ENCODE results near the gene TDRD15.
"Not testable (repeated sequence)": the region's sequence is repeated elsewhere in the genome, so short reads cannot be mapped to it uniquely, and the experiment has no call there.

The TDRD15 gene

DNA sequence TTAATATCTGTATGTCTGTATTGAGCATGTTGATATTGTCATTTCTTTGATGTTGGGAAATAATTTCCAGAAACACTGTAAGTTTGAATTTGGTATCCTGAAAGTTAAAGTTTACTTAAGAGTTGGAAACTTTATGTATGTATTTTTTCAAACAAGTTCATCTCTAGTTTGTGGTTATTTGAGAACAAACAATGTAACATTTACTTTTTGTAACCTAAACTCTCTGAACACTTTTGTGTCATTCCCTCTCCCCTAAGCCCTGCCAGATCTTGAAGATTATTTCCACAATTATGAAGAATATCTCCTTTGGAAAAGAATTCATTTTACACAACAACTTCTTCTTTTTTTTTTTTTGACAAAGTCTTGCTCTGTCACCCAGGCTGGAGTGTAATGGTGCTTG is 24.9 kb downstream of the TDRD15 start:
- no peak for DNase-seq

DNA sequence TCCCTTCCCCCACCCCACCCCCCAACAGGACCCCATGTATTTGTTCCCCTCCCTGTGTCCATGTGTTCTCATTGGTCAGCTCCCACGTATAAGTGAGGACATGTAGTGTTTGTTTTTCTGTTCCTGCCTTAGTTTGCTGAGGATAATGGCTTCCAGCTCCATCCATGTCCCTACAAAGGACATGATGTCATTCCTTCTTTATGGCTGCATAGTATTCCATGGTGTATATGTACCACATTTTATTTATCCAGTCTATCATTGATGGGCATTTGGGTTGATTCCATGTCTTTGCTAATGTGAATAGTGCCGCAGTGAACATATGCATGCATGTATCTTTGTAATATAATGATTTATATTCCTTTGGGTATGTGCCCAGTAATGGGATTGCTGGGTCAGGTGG is 27.5 kb downstream of the TDRD15 start:
- DNase-seq = not testable (repeated sequence)

DNA sequence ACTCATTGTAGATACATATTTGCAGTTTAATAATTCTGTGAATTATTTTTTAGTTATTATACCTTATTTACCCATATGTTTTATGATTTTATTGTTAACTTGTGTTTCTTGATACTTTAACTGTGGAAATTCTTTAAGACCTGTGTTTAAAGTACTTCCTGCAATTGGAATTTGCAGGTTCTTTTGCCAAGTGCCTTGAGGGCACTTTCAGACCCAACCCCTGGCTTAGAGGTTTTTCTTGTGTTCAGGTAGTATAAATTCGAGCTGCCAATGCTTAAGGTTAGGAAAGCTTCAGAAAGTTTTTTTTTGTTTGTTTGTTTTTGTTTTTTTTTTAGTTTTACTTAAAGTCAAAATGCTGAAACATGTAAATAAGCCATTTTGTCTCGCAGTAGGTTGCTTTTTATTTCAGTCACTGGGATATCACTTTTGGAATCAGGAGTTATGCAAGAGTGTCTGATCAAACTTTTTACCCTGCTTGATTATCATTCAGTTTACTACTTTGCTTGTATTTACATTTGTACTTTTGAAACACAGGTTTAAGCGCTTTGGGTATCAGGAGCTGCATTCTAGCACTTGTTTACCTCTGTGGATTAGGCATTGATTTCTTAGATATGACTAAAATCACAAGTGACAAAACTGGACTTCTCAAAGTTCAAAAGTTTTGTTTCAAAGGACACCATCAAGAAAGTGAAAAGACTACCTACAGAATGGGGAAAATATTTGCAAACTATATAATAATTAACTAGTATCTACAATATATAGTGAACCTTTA is 31.8 kb downstream of the TDRD15 start:
- no peak for DNase-seq

DNA sequence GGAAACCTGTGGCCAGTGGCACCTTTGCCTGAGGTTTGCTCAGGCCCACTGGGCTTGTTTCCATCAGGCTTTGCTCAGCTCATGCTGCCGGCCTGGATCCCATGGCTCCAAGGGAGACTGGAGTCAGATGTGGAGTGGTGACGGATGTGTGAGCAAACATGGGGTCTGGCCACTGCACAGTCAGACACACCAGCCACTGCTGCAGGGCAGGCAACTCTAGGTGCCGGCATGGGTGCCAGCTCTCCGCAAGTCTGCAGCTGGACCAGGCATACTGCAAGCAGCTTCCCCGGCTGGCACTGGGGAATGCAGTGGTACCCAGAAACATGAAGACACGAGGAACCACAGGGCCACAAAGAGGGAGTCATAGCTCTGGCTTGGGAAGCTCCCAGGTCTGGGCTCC is 37.4 kb downstream of the TDRD15 start:
- DNase-seq = no peak

DNA sequence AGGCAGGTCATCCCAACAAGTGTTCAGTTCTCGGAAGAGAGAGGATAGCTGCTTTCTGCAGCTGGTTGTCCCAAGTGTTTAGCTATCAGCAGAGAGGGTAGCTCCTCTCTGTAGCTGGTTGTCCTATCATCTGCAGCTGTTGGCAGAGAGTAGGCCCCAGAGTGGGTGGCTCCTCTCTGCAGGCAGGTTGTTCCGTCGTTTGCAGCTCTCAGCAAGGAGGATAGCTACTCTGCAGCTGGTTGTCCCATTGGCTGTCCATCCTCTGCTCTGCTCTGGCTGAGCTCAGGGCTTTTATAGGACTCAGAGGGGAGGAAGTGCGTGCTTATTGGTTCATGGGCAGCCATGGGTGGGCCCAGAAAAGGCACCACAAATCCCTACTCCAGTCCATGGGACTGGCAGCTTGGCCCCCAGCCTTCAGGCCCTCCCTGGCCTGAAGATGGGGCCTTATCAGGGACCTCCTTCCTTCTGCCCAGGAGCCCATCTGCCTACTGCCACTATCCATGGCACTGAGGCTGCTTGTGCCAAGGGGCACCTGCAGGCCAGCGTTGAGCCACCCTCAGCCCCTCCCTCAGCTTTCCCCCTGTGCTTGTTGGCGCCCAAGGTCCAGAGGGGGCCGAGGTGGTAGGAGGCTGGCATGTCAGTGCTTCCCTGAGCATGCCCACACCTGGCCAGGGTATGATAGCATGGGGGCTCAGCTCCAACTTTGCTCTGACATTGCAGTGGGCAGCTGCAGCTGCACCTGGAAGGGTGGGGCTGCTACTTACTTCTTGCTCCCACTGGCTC is 38.3 kb downstream of the TDRD15 start:
- no peak for DNase-seq

DNA sequence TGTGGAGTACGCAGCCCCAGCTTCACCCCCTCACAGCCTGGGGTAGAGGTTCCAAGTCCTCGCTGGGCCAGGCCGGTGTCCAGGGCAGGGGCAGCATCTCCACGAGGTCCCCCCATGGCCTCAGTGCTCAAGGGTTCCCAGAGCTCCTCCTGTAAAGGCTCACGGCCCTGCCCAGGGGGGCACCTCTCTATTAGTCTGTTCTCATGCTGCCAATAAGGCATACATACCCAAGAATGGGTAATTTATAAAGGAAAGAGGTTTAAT is 38.8 kb downstream of the TDRD15 start:
- DNase-seq = no peak

DNA sequence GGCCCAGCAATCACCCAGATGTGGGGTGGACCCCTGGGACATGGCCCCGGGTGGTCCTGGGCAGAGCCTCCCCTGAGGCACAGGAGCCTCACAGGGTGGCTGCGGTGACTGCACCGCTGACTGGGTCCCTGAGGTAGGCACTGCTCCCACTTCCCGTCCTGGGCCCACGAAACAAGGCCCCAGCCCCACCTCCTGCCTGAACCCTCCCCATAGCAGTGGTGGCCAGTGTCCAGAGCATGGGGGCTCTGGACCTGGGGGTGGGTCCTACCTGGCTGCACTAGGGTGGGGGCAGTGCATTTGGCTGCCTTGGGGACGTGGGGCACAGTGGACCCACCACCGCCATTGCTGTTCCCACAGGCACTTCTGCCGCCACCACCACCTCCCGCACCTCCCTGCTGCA is 39.4 kb downstream of the TDRD15 start:
- DNase-seq = no peak

DNA sequence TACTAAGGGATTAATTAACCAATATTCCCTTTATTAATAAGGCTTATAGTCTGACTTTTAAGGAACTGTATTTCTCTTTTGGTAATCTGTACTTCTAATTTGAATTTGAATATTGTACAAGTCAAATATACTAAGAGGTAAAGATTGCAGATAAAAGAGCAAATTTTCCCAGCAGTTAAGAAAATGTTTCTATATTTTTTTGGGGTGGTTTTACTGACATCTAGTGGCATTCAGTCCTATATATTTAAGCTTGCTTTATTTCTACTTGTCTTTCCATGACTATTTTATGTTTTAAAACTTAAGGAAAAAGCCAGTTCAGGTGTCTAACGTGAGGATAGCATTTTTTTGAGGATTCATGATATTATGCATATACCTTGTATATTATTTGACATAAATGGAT is 41.6 kb downstream of the TDRD15 start:
- no peak for DNase-seq

DNA sequence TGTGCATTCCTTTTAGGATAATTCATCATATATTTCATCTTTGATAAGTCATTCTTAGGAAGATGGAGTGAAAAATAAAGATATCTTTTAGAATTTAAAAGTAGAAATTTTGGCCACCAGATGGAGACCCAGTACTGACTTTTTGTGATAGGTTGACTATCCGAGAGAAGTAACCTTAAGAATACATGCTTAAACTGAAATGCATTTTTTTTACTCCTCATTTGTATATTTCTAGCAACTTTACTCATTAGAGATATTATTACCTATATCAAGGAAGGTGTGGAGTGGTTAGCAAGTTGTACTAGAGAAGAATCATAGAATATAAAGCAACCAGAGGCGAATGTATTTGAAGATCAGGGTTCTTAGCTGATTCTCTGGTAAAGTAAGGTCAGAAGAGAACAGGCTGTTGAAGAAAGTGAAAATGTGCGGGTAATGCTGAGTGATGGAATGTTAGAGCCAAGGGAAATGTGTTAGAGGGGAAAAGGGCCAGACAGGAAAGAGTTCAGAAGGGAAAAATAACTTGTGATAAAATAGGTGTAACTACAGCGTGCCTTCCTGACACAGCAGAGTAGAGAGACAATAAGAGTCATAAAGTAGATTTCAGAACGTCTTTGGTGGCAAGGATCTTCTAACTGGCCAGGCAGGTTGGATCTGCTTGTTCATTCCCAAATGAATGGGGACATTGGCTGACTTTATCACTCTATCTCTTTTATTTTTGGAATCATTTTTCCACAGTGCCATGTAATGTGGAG is 52.3 kb downstream of the TDRD15 start:
- peak in 1 of 2 experiments; percentile 41 for DNase-seq

DNA sequence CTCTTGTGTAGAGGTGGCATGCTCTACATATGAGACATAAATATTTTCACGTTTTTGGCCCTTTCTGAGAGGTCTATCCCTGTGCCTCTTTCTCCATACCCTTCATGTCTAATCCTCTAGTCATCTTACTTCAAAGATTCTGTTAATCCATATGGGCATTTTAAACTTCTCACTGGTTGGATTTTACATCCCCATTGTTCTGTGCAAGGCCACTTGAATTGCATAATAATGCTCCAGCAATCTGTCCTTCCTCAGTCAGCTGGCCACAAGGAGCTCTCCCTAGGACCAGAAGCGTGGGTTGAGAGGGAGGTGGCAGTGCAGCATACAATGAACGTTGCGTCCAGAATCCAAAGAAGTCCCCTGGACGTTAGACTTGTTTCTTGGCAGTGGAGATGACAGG is 58.2 kb downstream of the TDRD15 start:
- DNase-seq = no peak

DNA sequence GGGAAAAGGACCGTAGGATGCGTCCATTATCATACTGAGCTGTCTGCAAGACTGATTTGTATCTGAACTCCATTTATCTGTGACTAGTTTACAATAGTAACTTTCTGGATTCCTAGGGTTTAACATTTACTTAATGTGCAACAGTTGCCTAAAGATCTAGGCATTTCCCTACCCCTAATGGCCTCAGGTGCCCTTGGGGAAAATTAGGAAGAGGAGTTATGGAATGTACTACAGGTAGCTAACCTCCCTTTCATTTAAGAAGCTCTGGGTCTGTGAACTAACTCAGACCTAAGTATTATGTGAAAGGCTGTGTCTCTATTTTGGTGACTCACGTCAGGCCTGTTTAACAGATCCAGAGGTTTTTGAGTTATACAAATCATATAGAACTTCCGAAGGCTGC is 59.5 kb downstream of the TDRD15 start:
- no peak for DNase-seq

DNA sequence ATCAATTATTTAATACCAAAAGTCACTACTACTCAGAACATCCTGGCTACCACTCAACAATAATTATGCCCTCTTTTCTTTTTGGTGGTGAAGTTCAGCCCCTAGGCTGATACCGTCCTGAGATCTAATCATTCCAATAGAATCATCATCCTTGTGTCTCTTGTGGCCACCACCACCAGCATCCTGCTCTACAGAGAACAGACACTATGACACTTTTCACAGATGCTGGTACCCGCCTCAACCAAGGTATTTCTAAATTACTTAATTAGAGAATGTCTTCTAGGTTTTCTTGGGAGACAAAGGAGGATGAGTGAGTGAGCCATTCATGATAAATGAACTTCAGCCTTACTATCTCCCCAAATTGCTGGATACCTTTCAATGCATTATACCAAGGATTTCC is 60.0 kb downstream of the TDRD15 start:
- DNase-seq = no peak

DNA sequence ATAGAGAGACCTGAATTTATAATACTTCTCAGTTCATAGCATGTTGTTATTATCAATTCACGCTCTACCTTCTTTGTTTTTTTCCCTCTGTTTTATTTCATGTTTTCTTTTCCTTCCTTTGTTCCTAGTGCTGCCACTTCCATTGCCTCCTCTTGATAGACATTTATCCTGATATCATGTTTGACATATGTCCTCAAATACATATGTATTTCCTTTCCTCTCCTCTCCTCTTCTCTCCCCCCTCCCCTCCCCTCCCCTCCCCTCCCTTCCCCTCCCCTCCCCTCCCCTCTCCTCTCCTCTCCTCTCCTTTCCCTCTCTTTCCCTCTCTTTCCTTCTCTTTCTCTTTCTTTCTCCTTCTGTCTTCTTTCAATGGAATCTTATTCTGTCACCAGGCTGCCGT is 67.8 kb downstream of the TDRD15 start:
- DNase-seq = no peak
